Astrocyte (in vitro differentiated cells and primary cell): ENCODE data around the gene BSN.
"Not testable (repeated sequence)": the region's sequence is repeated elsewhere in the genome, so short reads cannot be mapped to it uniquely, and the experiment has no call there.

ENCODE experiments used
- CTCF ChIP-seq: IDR thresholded peaks from 2 replicates; pipeline ENCODE4 v1.5.1; 2011; ENCODE audit warnings: low read depth, mild to moderate bottlenecking, inconsistent platforms, low read length, moderate library complexity; ENCODE audit not compliant: insufficient read depth
- EZH2 ChIP-seq: IDR thresholded peaks from 2 replicates; pipeline ENCODE4 v1.6.1; 2012; ENCODE audit warnings: mild to moderate bottlenecking, low read length, inconsistent platforms; ENCODE audit not compliant: insufficient read depth

DNA sequence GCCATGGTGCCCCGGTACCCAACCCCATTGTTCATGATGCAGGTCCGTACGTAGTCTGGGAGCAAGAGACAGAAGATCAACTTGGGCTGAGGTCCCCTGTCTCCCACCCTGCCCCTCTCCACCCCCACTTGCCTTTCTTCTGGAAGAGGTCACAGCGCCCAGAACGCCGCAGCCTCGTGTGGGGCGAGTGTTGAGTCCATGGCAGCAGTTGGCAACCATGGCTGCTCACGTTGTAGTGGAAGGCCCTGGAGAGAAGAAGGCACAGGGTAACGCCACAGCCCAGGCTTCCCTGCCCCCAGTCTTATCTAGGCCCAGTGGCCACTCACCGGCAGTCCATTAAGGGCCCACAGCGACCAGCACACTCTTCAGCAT lies 133.1 kb downstream of the BSN start:
- TF ChIP-seq CTCF, EZH2: not testable (repeated sequence)
